Stimulated activated effector memory CD8-positive, alpha-beta T cell treated with anti-CD3 and anti-CD28 coated beads, Interleukin-12 subunit alpha, Interleukin-12 subunit beta, amount 100 ng/mL, for 72 hours (primary cell): Measurements from ENCODE around the gene STARD6.
"Not testable (repeated sequence)": the region's sequence is repeated elsewhere in the genome, so short reads cannot be mapped to it uniquely, and the experiment has no call there.

Source experiments
- ATAC-seq: fragments of 150-1000 bp; cut with Tn5 transposase; 2 replicates; pipeline ENCODE4 v1.10.0; 2021
- DNase-seq, 2 donors: peaks; one replicate each; pipeline ENCODE4 v3.0.0; 2021 to 2022; ENCODE audit warnings: low spot score in 2 of 2
- H3K27ac Mint-ChIP-seq: one replicate; pipeline ENCODE4 v1.8.0; 2022; ENCODE audit warnings: mild to moderate bottlenecking, mixed read lengths
- H3K36me3 Mint-ChIP-seq: one replicate; pipeline ENCODE4 v1.8.0; 2022; ENCODE audit warnings: mild to moderate bottlenecking, mixed read lengths
- H3K4me1 Mint-ChIP-seq: one replicate; pipeline ENCODE4 v1.8.0; 2022; ENCODE audit warnings: mixed read lengths
- H3K4me3 Mint-ChIP-seq: one replicate; pipeline ENCODE4 v1.8.0; 2022; ENCODE audit warnings: mild to moderate bottlenecking, mixed read lengths
- H3K9me3 Mint-ChIP-seq: one replicate; pipeline ENCODE4 v1.8.0; 2022; ENCODE audit warnings: mixed read lengths

STARD6 gene

GRCh38 chr18:54357660-54358494 is at the start of gene STARD6, which contains the start of gene C18orf54:
Gene STARD6, minus strand, starts transcription at chr18:54357858. Its CDS starts 3,285 bp downstream, at chr18:54354573.
Gene C18orf54, plus strand, starts transcription at chr18:54357906. Its CDS starts 2,667 bp downstream, at chr18:54360573.
- peaks cover 21% of the 10 kb centered on the region for H3K36me3 Mint-ChIP-seq
- peak within 1 kb of the TSS; percentile 98 for H3K4me3 Mint-ChIP-seq
- peak within 1 kb of the TSS; percentile 98 for H3K27ac Mint-ChIP-seq
- no peaks in the 10 kb centered on the region for H3K9me3 Mint-ChIP-seq
- ATAC-seq: peak; percentile 97
- DNase-seq: peak; percentile 87 to 93
- H3K4me1 Mint-ChIP-seq: peaks cover 19% of the 10 kb centered on the region

- ATAC-seq: no peak
- H3K4me3 Mint-ChIP-seq: no peak overlapping the region
- H3K9me3 Mint-ChIP-seq: no peaks in the 10 kb centered on the region
- no peak for DNase-seq
- H3K27ac Mint-ChIP-seq: no peak overlapping the region
- H3K36me3 Mint-ChIP-seq: no peaks in the 10 kb centered on the region
- H3K4me1 Mint-ChIP-seq: no peaks in the 10 kb centered on the region
Measured at GRCh38 chr18:54405290-54405689, 47.6 kb upstream of the STARD6 start.

- no peak for DNase-seq
- Mint-ChIP-seq H3K27ac (no peak overlapping the region), H3K9me3 (no peaks in the 10 kb centered on the region), H3K4me3 (no peak overlapping the region), H3K4me1 (no peaks in the 10 kb centered on the region), H3K36me3 (no peaks in the 10 kb centered on the region)
- ATAC-seq: no peak
Measured at GRCh38 chr18:54396760-54397159, 39.1 kb upstream of the STARD6 start.

- no peak for DNase-seq
- Mint-ChIP-seq H3K9me3 (no peaks in the 10 kb centered on the region), H3K4me1 (peaks cover 3% of the 10 kb centered on the region), H3K27ac (no peak overlapping the region), H3K4me3 (no peak overlapping the region), H3K36me3 (no peaks in the 10 kb centered on the region)
- ATAC-seq: no peak
Measured at GRCh38 chr18:54393648-54394294, 36.1 kb upstream of the STARD6 start.

GRCh38 chr18:54392543-54393023 is 34.9 kb upstream of the STARD6 start:
- peak; percentile 71 for ATAC-seq
- Mint-ChIP-seq H3K27ac (no peak overlapping the region), H3K4me3 (no peak overlapping the region), H3K4me1 (peaks cover 9% of the 10 kb centered on the region), H3K36me3 (no peaks in the 10 kb centered on the region), H3K9me3 (no peaks in the 10 kb centered on the region)
- DNase-seq: no peak

GRCh38 chr18:54390838-54391237 is 33.2 kb upstream of the STARD6 start:
- DNase-seq (no peak), ATAC-seq (no peak)
- Mint-ChIP-seq H3K27ac (no peak overlapping the region), H3K4me1 (peaks cover 9% of the 10 kb centered on the region), H3K4me3 (no peak overlapping the region), H3K9me3 (no peaks in the 10 kb centered on the region), H3K36me3 (no peaks in the 10 kb centered on the region)

GRCh38 chr18:54389143-54389505 is 31.5 kb upstream of the STARD6 start:
- Mint-ChIP-seq H3K36me3 (no peaks in the 10 kb centered on the region), H3K27ac (no peak overlapping the region), H3K4me3 (no peak overlapping the region), H3K9me3 (no peaks in the 10 kb centered on the region), H3K4me1 (peaks cover 9% of the 10 kb centered on the region)
- ATAC-seq (no peak), DNase-seq (no peak)

- Mint-ChIP-seq H3K4me1 (peaks cover 9% of the 10 kb centered on the region), H3K27ac (no peak overlapping the region), H3K4me3 (no peak overlapping the region), H3K36me3 (no peaks in the 10 kb centered on the region), H3K9me3 (no peaks in the 10 kb centered on the region)
- ATAC-seq (peak; percentile 86), DNase-seq (peak in 1 of 2 donors; percentile 59)
Measured at GRCh38 chr18:54388203-54389142, 30.8 kb upstream of the STARD6 start.

GRCh38 chr18:54387631-54388030 is 30.0 kb upstream of the STARD6 start:
- no peak overlapping the region for H3K4me3 Mint-ChIP-seq
- H3K4me1 Mint-ChIP-seq: peaks cover 9% of the 10 kb centered on the region
- no peaks in the 10 kb centered on the region for H3K9me3 Mint-ChIP-seq
- ATAC-seq: no peak
- H3K36me3 Mint-ChIP-seq: no peaks in the 10 kb centered on the region
- H3K27ac Mint-ChIP-seq: no peak overlapping the region
- no peak for DNase-seq

GRCh38 chr18:54386800-54387495 is 29.3 kb upstream of the STARD6 start:
- not testable (repeated sequence) for DNase-seq, H3K4me1 Mint-ChIP-seq, ATAC-seq, H3K36me3 Mint-ChIP-seq, H3K9me3 Mint-ChIP-seq, H3K4me3 Mint-ChIP-seq, H3K27ac Mint-ChIP-seq

GRCh38 chr18:54386043-54386442 is 28.4 kb upstream of the STARD6 start:
- Mint-ChIP-seq H3K36me3 (no peaks in the 10 kb centered on the region), H3K27ac (no peak overlapping the region)

GRCh38 chr18:54382733-54383252 is 25.1 kb upstream of the STARD6 start:
- no peaks in the 10 kb centered on the region for H3K9me3 Mint-ChIP-seq
- no peaks in the 10 kb centered on the region for H3K36me3 Mint-ChIP-seq
- H3K4me1 Mint-ChIP-seq: no peaks in the 10 kb centered on the region
- H3K27ac Mint-ChIP-seq: no peak overlapping the region
- H3K4me3 Mint-ChIP-seq: no peak overlapping the region
- DNase-seq (no peak), ATAC-seq (no peak)

More at GRCh38 chr18:54386043-54386442, 28.4 kb upstream of the STARD6 start:
- no peaks in the 10 kb centered on the region for H3K9me3 Mint-ChIP-seq
- H3K4me1 Mint-ChIP-seq: peaks cover 9% of the 10 kb centered on the region
- no peak overlapping the region for H3K4me3 Mint-ChIP-seq
- ATAC-seq (no peak), DNase-seq (no peak)

GRCh38 chr18:54382076-54382475 is 24.4 kb upstream of the STARD6 start:
- Mint-ChIP-seq H3K4me1 (no peaks in the 10 kb centered on the region), H3K27ac (no peak overlapping the region), H3K4me3 (no peak overlapping the region), H3K36me3 (no peaks in the 10 kb centered on the region), H3K9me3 (no peaks in the 10 kb centered on the region)
- ATAC-seq: no peak
- no peak for DNase-seq

- Mint-ChIP-seq H3K4me1 (no peaks in the 10 kb centered on the region), H3K9me3 (no peaks in the 10 kb centered on the region), H3K4me3 (no peak overlapping the region), H3K36me3 (no peaks in the 10 kb centered on the region), H3K27ac (no peak overlapping the region)
- no peak for ATAC-seq
- DNase-seq: no peak
Measured at GRCh38 chr18:54381640-54382039, 24.0 kb upstream of the STARD6 start.
